CD8-positive, alpha-beta memory T cell (primary cell): Measurements from ENCODE around the gene FHL3. TPM values are rescaled to one million over a fixed set of nuclear protein-coding genes. Genes with fewer than 3 reads are reported as not detected.

Source experiments
- CTCF ChIA-PET: fragments of 350-600 bp; sonication (Branson Sonifier 250); formaldehyde crosslinking; loops from one replicate; lab custom pipeline; 2021; ENCODE audit warnings: antibody characterized with exemption; lab: Charles Lee
- POLR2A ChIA-PET: fragments of 350-600 bp; sonication (Branson Sonifier 250); formaldehyde crosslinking; loops from one replicate; lab custom pipeline; 2021; ENCODE audit warnings: antibody characterized with exemption; lab: Charles Lee
- DNase-seq, 5 donors: peaks; one replicate each; pipeline versions ENCODE4 v3.0.0 to v3.0.0-alpha.2; 2020 to 2022; ENCODE audit warnings: mixed read lengths in 1 of 5
- H3K27ac ChIP-seq: one replicate; pipeline ENCODE4 v1.7.0; 2013; ENCODE audit warnings: low read depth, mild to moderate bottlenecking, low read length, moderate library complexity
- H3K27me3 ChIP-seq: 2 replicates; pipeline ENCODE4 v1.7.0; 2013; ENCODE audit warnings: low read length, mild to moderate bottlenecking; ENCODE audit not compliant: insufficient read depth, poor library complexity, severe bottlenecking
- H3K36me3 ChIP-seq: 2 replicates; pipeline ENCODE4 v1.7.0; 2013; ENCODE audit warnings: mild to moderate bottlenecking, low read length, moderate library complexity; ENCODE audit not compliant: insufficient read depth
- H3K4me1 ChIP-seq: 2 replicates; pipeline ENCODE4 v1.7.0; 2013; ENCODE audit warnings: mild to moderate bottlenecking, low read length, moderate library complexity; ENCODE audit not compliant: insufficient read depth
- H3K4me3 ChIP-seq: 2 replicates; pipeline ENCODE4 v1.7.0; 2013; ENCODE audit warnings: mild to moderate bottlenecking, low read length
- H3K9me3 ChIP-seq: 2 replicates; pipeline ENCODE4 v1.7.0; 2013; ENCODE audit warnings: mild to moderate bottlenecking, low read length
- H3K27ac Mint-ChIP-seq, 8 donors: one replicate each; pipeline ENCODE4 v1.8.0; 2020 to 2021; ENCODE audit warnings: mixed read lengths in 8 of 8, mild to moderate bottlenecking in 6 of 8, inconsistent platforms in 3 of 8, moderate library complexity in 3 of 8
- H3K27me3 Mint-ChIP-seq, 2 donors: one replicate each; pipeline ENCODE4 v1.8.0; 2020 to 2021; ENCODE audit warnings: mixed read lengths in 2 of 2, mild to moderate bottlenecking in 1 of 2, moderate library complexity in 1 of 2
- H3K36me3 Mint-ChIP-seq, 3 donors: one replicate each; pipeline ENCODE4 v1.8.0; 2020 to 2021; ENCODE audit warnings: mixed read lengths in 3 of 3, inconsistent platforms in 1 of 3, mild to moderate bottlenecking in 1 of 3
- H3K4me1 Mint-ChIP-seq, 3 donors: one replicate each; pipeline ENCODE4 v1.8.0; 2020 to 2021; ENCODE audit warnings: mixed read lengths in 3 of 3, inconsistent platforms in 1 of 3, mild to moderate bottlenecking in 1 of 3
- H3K4me3 Mint-ChIP-seq, 7 donors: one replicate each; pipeline ENCODE4 v1.8.0; 2020 to 2021; ENCODE audit warnings: mixed read lengths in 7 of 7, mild to moderate bottlenecking in 6 of 7, moderate library complexity in 4 of 7, inconsistent platforms in 2 of 7
- H3K9me3 Mint-ChIP-seq, 5 donors: one replicate each; pipeline ENCODE4 v1.8.0; 2020 to 2022; ENCODE audit warnings: mixed read lengths in 5 of 5, mild to moderate bottlenecking in 3 of 5, moderate library complexity in 2 of 5, inconsistent platforms in 1 of 5
- polyA plus RNA-seq: library from polyadenylated mRNA; unstranded; fragments of 300-500 nt; fragmentation: Illumina TruSeq; gene quantifications from one replicate; pipeline ENCODE4 v1.2.3, GENCODE V29; 2021
- total RNA-seq, 2 experiments: library from RNA; stranded (reverse); gene quantifications; one replicate each; pipeline ENCODE4 v1.2.3, GENCODE V29; 2021

The FHL3 gene
- total and polyA plus RNA-seq, 3 experiments from 2014 or later, result 15.4 to 19.7 (median 17.5) TPM

GRCh38 chr1:38022810-38023209 is 17.5 kb upstream of the FHL3 start:
- POLR2A ChIA-PET, result no interaction called here
- H3K4me3 Mint-ChIP-seq, result no peak overlapping the region

DNA sequence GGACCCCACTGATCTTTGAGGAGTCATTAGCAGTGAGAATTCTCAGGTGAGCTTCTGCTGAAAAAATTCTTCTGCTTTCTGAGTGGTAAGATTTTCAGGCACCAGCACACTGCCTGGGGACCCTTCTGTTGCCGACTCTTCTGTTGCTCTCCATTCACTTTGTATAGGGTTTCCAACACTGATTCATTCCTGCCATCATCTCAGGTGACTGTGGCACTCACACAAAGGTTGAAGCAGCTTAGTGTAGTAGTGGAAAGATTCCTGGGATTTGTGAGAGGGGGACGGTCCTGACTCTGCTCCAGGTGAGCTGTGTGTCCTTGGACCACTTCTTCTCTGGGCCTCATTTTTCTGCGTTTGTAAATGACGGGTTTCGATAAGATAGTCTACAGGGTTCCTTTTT is 16.7 kb upstream of the FHL3 start:
- no peak overlapping the region for H3K27ac Mint-ChIP-seq
- no peak overlapping the region for H3K4me3 ChIP-seq
- peaks cover 6 to 83% (median 26%) of the 10 kb centered on the region in 3 donors for H3K36me3 Mint-ChIP-seq
- no peak overlapping the region for H3K4me3 Mint-ChIP-seq
- no peaks in the 10 kb centered on the region for H3K27me3 Mint-ChIP-seq
- no peak overlapping the region for H3K27ac ChIP-seq
- H3K27me3 ChIP-seq, result no peaks in the 10 kb centered on the region
- CTCF ChIA-PET, result interaction anchor here (1.0 to 1.2 kb wide), 3 partner anchors 32 to 534 kb away, joined by 3 read pairs; partner anchors contain the start of gene SF3A3
- no peaks in the 10 kb centered on the region for H3K9me3 ChIP-seq
- no peak for DNase-seq
- POLR2A ChIA-PET, result no interaction called here
- peaks cover 56% of the 10 kb centered on the region for H3K36me3 ChIP-seq
- no peaks in the 10 kb centered on the region for H3K9me3 Mint-ChIP-seq
- H3K4me1 Mint-ChIP-seq, result peaks cover 5 to 11% (median 10%) of the 10 kb centered on the region in 3 donors
- no peaks in the 10 kb centered on the region for H3K4me1 ChIP-seq

More at GRCh38 chr1:38022810-38023209, 17.5 kb upstream of the FHL3 start:
- H3K27me3 Mint-ChIP-seq, result no peaks in the 10 kb centered on the region
- Histone ChIP-seq H3K27ac (no peak overlapping the region), H3K9me3 (no peaks in the 10 kb centered on the region), H3K4me3 (no peak overlapping the region), H3K36me3 (peaks cover 48% of the 10 kb centered on the region), H3K27me3 (no peaks in the 10 kb centered on the region), H3K4me1 (no peaks in the 10 kb centered on the region)
- H3K9me3 Mint-ChIP-seq, result no peaks in the 10 kb centered on the region
- CTCF ChIA-PET, result no interaction called here
- H3K4me1 Mint-ChIP-seq, result peaks cover 8 to 17% (median 14%) of the 10 kb centered on the region in 3 donors
- no peak for DNase-seq
- H3K36me3 Mint-ChIP-seq, result peaks cover 6 to 76% (median 24%) of the 10 kb centered on the region in 3 donors
- peak overlapping the region in 1 of 8 donors; percentile 1 for H3K27ac Mint-ChIP-seq

DNA sequence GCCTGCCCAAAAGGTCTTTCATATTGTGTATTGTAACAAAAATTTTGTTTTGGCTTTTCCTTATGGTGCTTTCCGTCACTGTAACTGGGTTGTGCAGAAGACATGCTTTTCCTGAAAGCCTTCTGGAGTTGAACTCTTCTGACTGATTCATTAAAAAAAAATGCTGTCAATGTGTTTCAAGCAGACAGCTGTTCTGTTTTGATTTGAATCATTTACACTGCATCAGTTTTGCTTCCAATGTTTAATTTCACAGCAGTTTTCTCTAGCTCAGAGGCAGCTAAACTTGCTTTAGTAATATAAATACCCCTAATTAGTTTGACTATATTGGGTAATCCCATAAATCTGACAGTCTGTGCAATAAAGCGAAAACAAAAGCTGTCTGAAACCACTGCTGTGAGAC is 15.1 kb upstream of the FHL3 start:
- Mint-ChIP-seq H3K4me1 (peaks cover 4 to 16% (median 11%) of the 10 kb centered on the region in 3 donors), H3K27ac (no peak overlapping the region), H3K4me3 (no peak overlapping the region), H3K27me3 (no peaks in the 10 kb centered on the region), H3K36me3 (peaks cover 6 to 85% (median 24%) of the 10 kb centered on the region in 3 donors), H3K9me3 (no peaks in the 10 kb centered on the region)
- Histone ChIP-seq H3K9me3 (no peaks in the 10 kb centered on the region), H3K4me1 (no peaks in the 10 kb centered on the region), H3K27ac (no peak overlapping the region), H3K36me3 (peaks cover 65% of the 10 kb centered on the region), H3K4me3 (no peak overlapping the region), H3K27me3 (no peaks in the 10 kb centered on the region)
- CTCF ChIA-PET, result no interaction called here
- no peak for DNase-seq
- POLR2A ChIA-PET, result interaction anchor here (0.6 to 0.7 kb wide), 2 partner anchors 19 to 45 kb away, joined by 3 to 4 read pairs; no protein-coding TSS in a partner anchor

- H3K27ac Mint-ChIP-seq, result peak overlapping the region in 4 of 8 donors; percentile 7 to 87 (median 44)
- Histone ChIP-seq H3K9me3 (no peaks in the 10 kb centered on the region), H3K27me3 (no peaks in the 10 kb centered on the region), H3K4me1 (peaks cover 8% of the 10 kb centered on the region), H3K27ac (no peak overlapping the region), H3K4me3 (no peak overlapping the region), H3K36me3 (peaks cover 59% of the 10 kb centered on the region)
- POLR2A ChIA-PET, result no interaction called here
- CTCF ChIA-PET, result interaction anchor here (0.8 to 2.9 kb wide), 7 partner anchors 9 to 138 kb away, joined by 3 to 18 read pairs (median 4); partner anchors contain the start of gene SF3A3
- H3K27me3 Mint-ChIP-seq, result no peaks in the 10 kb centered on the region
- peaks cover 6 to 76% (median 19%) of the 10 kb centered on the region in 3 donors for H3K36me3 Mint-ChIP-seq
- H3K4me3 Mint-ChIP-seq, result peak overlapping the region in 1 of 7 donors; percentile 57
- peaks cover 9 to 27% (median 15%) of the 10 kb centered on the region in 3 donors for H3K4me1 Mint-ChIP-seq
- peak in 1 of 5 donors; percentile 51 for DNase-seq
- no peaks in the 10 kb centered on the region for H3K9me3 Mint-ChIP-seq
Measured at GRCh38 chr1:38018864-38019343, 13.6 kb upstream of the FHL3 start.

- H3K36me3 Mint-ChIP-seq, result peaks cover 6 to 62% (median 10%) of the 10 kb centered on the region in 3 donors
- CTCF ChIA-PET, result interaction anchor here (0.7 kb wide), 1 partner anchor 27 kb away, joined by 3 read pairs; no protein-coding TSS in a partner anchor
- no peak for DNase-seq
- H3K4me1 ChIP-seq, result peaks cover 30% of the 10 kb centered on the region
- POLR2A ChIA-PET, result no interaction called here
- H3K36me3 ChIP-seq, result peaks cover 42% of the 10 kb centered on the region
- H3K27ac Mint-ChIP-seq, result peak overlapping the region in 5 of 8 donors; percentile 14 to 84 (median 40)
- peaks cover 0 to 2% of the 10 kb centered on the region in 2 donors for H3K27me3 Mint-ChIP-seq
- no peaks in the 10 kb centered on the region for H3K9me3 Mint-ChIP-seq
- no peaks in the 10 kb centered on the region for H3K9me3 ChIP-seq
- peak overlapping the region in 1 of 7 donors; percentile 56 for H3K4me3 Mint-ChIP-seq
- H3K27ac ChIP-seq, result peak overlapping the region; percentile 26
- H3K4me1 Mint-ChIP-seq, result peaks cover 30 to 51% (median 38%) of the 10 kb centered on the region in 3 donors
- no peaks in the 10 kb centered on the region for H3K27me3 ChIP-seq
- no peak overlapping the region for H3K4me3 ChIP-seq
Measured at GRCh38 chr1:38015978-38016725, 10.8 kb upstream of the FHL3 start.

DNA sequence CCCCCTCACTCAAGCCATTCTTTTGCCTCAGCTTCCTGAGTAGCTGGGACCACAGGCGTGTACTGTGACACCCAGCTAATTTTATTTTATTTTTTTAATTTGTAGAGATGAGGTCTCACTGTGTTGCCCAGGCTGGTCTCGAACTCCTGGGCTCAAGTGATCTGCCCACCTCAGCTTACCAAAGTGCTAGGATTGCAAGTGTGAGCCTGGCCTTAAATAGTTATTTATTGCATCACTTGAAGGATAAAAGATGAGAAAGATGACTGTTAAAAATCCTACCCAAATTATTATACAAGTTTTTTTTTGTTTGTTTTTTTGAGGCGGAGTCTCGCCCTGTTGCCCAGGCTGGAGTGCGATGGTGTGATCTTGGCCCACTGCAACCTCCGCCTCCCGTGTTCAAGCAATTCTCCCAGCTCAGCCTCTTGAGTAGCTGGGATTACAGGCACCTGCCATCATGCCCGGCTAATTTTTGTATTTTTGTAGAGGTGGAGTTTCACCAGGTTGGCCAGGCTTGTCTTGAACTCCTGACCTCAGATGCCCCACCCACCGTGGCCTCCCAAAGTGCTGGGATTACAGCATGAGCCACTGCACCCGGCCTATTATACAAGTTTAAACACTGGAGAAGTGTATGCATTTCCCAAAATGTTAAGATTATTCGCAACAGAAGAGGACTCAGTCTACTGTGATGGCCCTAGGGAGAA is 9.6 kb upstream of the FHL3 start:
- peak overlapping the region in 5 of 7 donors; percentile 13 to 95 (median 47) for H3K4me3 Mint-ChIP-seq
- POLR2A ChIA-PET, result no interaction called here

DNA sequence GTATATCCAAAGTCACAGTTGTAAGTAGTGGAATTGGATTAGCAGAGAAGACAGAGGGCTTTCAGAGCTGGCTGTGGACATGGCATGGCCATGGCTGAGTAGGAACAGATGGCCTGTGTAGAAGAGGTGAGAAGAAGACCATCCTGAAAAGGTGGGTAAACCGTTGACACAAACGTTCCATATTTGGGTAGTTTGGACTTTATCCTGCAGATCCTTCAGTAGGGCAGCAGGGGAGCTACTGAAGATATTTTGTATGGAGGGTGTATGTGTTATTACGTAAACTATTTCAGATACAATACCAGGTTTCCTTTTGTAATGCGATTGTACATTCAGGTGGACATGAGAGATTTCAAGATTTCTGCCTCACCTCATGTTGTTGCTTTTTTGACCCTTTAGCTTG is 8.9 kb upstream of the FHL3 start:
- Mint-ChIP-seq H3K27me3 (peaks cover 0 to 2% of the 10 kb centered on the region in 2 donors), H3K36me3 (peaks cover 5 to 48% (median 7%) of the 10 kb centered on the region in 3 donors)

More for the DNA sequence above, 9.6 kb upstream of the FHL3 start:
- H3K9me3 Mint-ChIP-seq, result no peaks in the 10 kb centered on the region
- CTCF ChIA-PET, result interaction anchor here (1.7 kb wide), 1 partner anchor 24 kb away, joined by 4 read pairs; no protein-coding TSS in a partner anchor
- peaks cover 34% of the 10 kb centered on the region for H3K4me1 ChIP-seq
- H3K27ac Mint-ChIP-seq, result peak overlapping the region in 4 of 8 donors; percentile 29 to 58 (median 48)
- H3K36me3 Mint-ChIP-seq, result peaks cover 6 to 52% (median 10%) of the 10 kb centered on the region in 3 donors
- H3K4me1 Mint-ChIP-seq, result peaks cover 37 to 54% (median 47%) of the 10 kb centered on the region in 3 donors
- no peaks in the 10 kb centered on the region for H3K27me3 ChIP-seq
- H3K27me3 Mint-ChIP-seq, result peaks cover 0 to 2% of the 10 kb centered on the region in 2 donors
- no peak for DNase-seq
- no peaks in the 10 kb centered on the region for H3K9me3 ChIP-seq
- no peak overlapping the region for H3K4me3 ChIP-seq
- H3K36me3 ChIP-seq, result peaks cover 36% of the 10 kb centered on the region
- H3K27ac ChIP-seq, result peak overlapping the region; percentile 38

More for the DNA sequence above, 8.9 kb upstream of the FHL3 start:
- Mint-ChIP-seq H3K27ac (peak overlapping the region in 6 of 8 donors; percentile 11 to 99 (median 31)), H3K9me3 (no peaks in the 10 kb centered on the region), H3K4me1 (peaks cover 44 to 57% (median 53%) of the 10 kb centered on the region in 3 donors), H3K4me3 (peak overlapping the region in 5 of 7 donors; percentile 95 to 99 (median 99))
- H3K9me3 ChIP-seq, result no peaks in the 10 kb centered on the region
- H3K27me3 ChIP-seq, result no peaks in the 10 kb centered on the region
- H3K27ac ChIP-seq, result peak overlapping the region; percentile 38
- no peak overlapping the region for H3K4me3 ChIP-seq
- H3K36me3 ChIP-seq, result peaks cover 36% of the 10 kb centered on the region
- ChIA-PET CTCF (interaction anchor here (1.7 kb wide), 1 partner anchor 24 kb away, joined by 4 read pairs; no protein-coding TSS in a partner anchor), POLR2A (no interaction called here)
- no peak for DNase-seq
- H3K4me1 ChIP-seq, result peaks cover 39% of the 10 kb centered on the region
